CD4-positive, alpha-beta T cell (primary cell): ENCODE results near the gene CDK15. TPM values are rescaled to one million over a fixed set of nuclear protein-coding genes. Genes with fewer than 3 reads are reported as not detected.

Experiments
- ATAC-seq: fragments of 200-7000 bp; cut with Tn5 transposase; one replicate; pipeline ENCODE4 v1.10.0; 2022; ENCODE audit warnings: mild to moderate bottlenecking; ENCODE audit not compliant: poor library complexity
- CTCF ChIA-PET: fragments of 350-600 bp; sonication (Branson Sonifier 250); formaldehyde crosslinking; loops from one replicate; lab custom pipeline; 2021; ENCODE audit warnings: antibody characterized with exemption, inconsistent platforms; lab: Charles Lee
- POLR2A ChIA-PET: fragments of 350-600 bp; sonication (Branson Sonifier 250); formaldehyde crosslinking; loops from one replicate; lab custom pipeline; 2021; ENCODE audit warnings: antibody characterized with exemption, inconsistent platforms; lab: Charles Lee
- DNase-seq, 14 experiments: peaks; one replicate each; pipeline ENCODE4 v3.0.0-alpha.2; 2013 to 2020; ENCODE audit warnings: mixed read lengths in 2 of 14
- H3K27ac ChIP-seq, 2 donors: one replicate each; pipeline versions ENCODE4 v1.5.1 to v1.7.0; 2013; ENCODE audit warnings: low read length in 2 of 2, low read depth in 1 of 2, mild to moderate bottlenecking in 1 of 2
- H3K27me3 ChIP-seq, 2 experiments: 1 replicate in 1 of 2; 2 replicates in 1 of 2; pipeline versions ENCODE4 v1.6.1 to v1.7.0; 2013; ENCODE audit warnings: low read length in 2 of 2, control low read depth in 1 of 2, mild to moderate bottlenecking in 1 of 2, moderate library complexity in 1 of 2; ENCODE audit not compliant: insufficient read depth in 2 of 2, control insufficient read depth in 1 of 2
- H3K36me3 ChIP-seq: one replicate; pipeline ENCODE4 v1.6.1; 2013; ENCODE audit warnings: low read length, control low read depth; ENCODE audit not compliant: insufficient read depth
- H3K4me1 ChIP-seq: one replicate; pipeline ENCODE4 v1.6.1; 2013; ENCODE audit warnings: low read length, control low read depth; ENCODE audit not compliant: insufficient read depth
- H3K4me3 ChIP-seq: one replicate; pipeline ENCODE4 v1.5.1; 2013; ENCODE audit warnings: mild to moderate bottlenecking, low read length, moderate library complexity
- H3K9me3 ChIP-seq, 2 experiments: 1 replicate in 1 of 2; 2 replicates in 1 of 2; pipeline versions ENCODE4 v1.6.1 to v1.7.0; 2013; ENCODE audit warnings: low read length in 2 of 2, mild to moderate bottlenecking in 2 of 2, control low read depth in 1 of 2, moderate library complexity in 1 of 2; ENCODE audit not compliant: control insufficient read depth in 1 of 2, insufficient read depth in 1 of 2
- H3K27ac Mint-ChIP-seq: one replicate; pipeline ENCODE4 v1.8.0; 2020; ENCODE audit warnings: mixed read lengths
- H3K27me3 Mint-ChIP-seq: one replicate; pipeline ENCODE4 v1.8.0; 2021; ENCODE audit warnings: mixed read lengths
- H3K36me3 Mint-ChIP-seq: one replicate; pipeline ENCODE4 v1.8.0; 2021; ENCODE audit warnings: low read depth, mixed read lengths
- H3K4me1 Mint-ChIP-seq: one replicate; pipeline ENCODE4 v1.8.0; 2021; ENCODE audit warnings: low read depth, mixed read lengths
- H3K4me3 Mint-ChIP-seq: one replicate; pipeline ENCODE4 v1.8.0; 2020; ENCODE audit warnings: mild to moderate bottlenecking, mixed read lengths
- H3K9me3 Mint-ChIP-seq: one replicate; pipeline ENCODE4 v1.8.0; 2020; ENCODE audit warnings: mixed read lengths
- intact Hi-C, 2 experiments: fragments of 100-400 bp; cut with DNase I in 1 of 2; cut with micrococcal nuclease in 1 of 2; formaldehyde crosslinking; loops; one replicate each; pipeline versions ENCODE4 v1.15.1 to v1.9.0; 2023 to 2025; cut with DNase I, micrococcal nuclease
- total RNA-seq, 174 experiments: library from RNA in 2 of 174; stranded (reverse) in 2 of 174; gene quantifications; one replicate each; pipeline ENCODE4 v1.2.3 and lab custom pipeline; 2021 to 2026
- TF ChIP-seq, protein P1 (sequence below): fragments of 200-600 bp; IDR thresholded peaks from one replicate; pipeline ENCODE4 v1.8.0; 2022; ENCODE audit warnings: antibody characterized with exemption, mild to moderate bottlenecking

The CDK15 gene
- total RNA-seq, 2 experiments from 2014 or later = not detected

DNA sequence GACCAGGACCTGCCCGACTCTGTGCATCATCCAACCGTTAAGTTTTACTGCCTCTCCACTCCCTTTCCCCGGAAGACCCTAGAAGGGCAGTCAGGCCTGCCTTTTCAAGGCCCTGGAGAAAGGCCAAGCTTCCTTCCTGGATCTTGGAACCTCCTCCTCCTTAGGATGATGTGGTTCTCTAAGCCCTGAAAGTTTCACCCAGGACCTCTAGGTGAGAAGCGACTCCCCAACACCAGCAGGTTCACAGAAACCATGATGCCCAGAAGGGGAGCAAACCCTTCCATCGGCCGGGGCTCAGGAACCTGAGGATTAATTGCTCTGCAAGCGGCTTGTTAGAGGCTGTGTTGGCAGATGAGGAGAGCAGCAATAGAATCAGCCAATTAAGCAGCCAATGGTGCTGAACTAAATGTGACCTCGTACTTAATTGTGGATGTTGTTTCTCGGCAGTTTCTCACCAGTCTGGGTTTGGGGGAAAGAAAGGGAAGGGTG, 133.2 kb downstream of the CDK15 start:
- no peaks in the 10 kb centered on the region for H3K9me3 Mint-ChIP-seq
- CTCF ChIA-PET = no interaction called here
- H3K4me3 Mint-ChIP-seq = no peak overlapping the region
- DNase-seq (no peak), ATAC-seq (no peak)
- H3K36me3 ChIP-seq = no peaks in the 10 kb centered on the region
- H3K4me3 ChIP-seq = no peak overlapping the region
- no peaks in the 10 kb centered on the region for H3K4me1 Mint-ChIP-seq
- POLR2A ChIA-PET = no interaction called here
- peaks cover 0 to 14% of the 10 kb centered on the region in 2 experiments for H3K27me3 ChIP-seq
- H3K36me3 Mint-ChIP-seq = no peaks in the 10 kb centered on the region
- no peaks in the 10 kb centered on the region for H3K4me1 ChIP-seq
- H3K27ac Mint-ChIP-seq = no peak overlapping the region
- intact Hi-C loops = no loop called here
- H3K9me3 ChIP-seq = peaks cover 0 to 4% of the 10 kb centered on the region in 2 experiments
- no peak overlapping the region for H3K27ac ChIP-seq
- peaks cover 17% of the 10 kb centered on the region for H3K27me3 Mint-ChIP-seq
- TF ChIP-seq, protein P1, sequence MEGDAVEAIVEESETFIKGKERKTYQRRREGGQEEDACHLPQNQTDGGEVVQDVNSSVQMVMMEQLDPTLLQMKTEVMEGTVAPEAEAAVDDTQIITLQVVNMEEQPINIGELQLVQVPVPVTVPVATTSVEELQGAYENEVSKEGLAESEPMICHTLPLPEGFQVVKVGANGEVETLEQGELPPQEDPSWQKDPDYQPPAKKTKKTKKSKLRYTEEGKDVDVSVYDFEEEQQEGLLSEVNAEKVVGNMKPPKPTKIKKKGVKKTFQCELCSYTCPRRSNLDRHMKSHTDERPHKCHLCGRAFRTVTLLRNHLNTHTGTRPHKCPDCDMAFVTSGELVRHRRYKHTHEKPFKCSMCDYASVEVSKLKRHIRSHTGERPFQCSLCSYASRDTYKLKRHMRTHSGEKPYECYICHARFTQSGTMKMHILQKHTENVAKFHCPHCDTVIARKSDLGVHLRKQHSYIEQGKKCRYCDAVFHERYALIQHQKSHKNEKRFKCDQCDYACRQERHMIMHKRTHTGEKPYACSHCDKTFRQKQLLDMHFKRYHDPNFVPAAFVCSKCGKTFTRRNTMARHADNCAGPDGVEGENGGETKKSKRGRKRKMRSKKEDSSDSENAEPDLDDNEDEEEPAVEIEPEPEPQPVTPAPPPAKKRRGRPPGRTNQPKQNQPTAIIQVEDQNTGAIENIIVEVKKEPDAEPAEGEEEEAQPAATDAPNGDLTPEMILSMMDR = no peak

DNA sequence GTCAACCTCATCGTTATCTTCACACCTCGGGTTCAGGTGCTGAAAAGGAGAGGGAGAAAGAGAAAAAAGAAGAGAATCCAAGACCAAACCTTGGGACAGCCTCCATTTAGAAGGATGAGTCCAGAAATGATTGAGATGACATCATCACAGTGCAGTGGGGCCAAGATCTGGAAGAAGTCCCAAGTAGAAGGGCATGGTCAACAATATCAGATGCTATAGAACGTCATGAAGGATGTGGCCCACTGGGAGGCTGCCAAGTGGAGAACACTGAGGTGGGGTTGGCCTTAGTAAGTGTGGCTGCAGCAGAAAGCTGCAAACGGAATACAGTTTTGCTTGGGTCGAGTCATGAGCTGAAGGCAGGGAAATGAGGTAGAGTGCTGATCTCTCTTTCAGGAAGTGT, 136.2 kb downstream of the CDK15 start:
- no peak overlapping the region for H3K4me3 Mint-ChIP-seq
- no peaks in the 10 kb centered on the region for H3K9me3 Mint-ChIP-seq
- DNase-seq (no peak), ATAC-seq (no peak)
- no peak overlapping the region for H3K27ac Mint-ChIP-seq
- intact Hi-C loops = no loop called here
- H3K27ac ChIP-seq = no peak overlapping the region
- H3K4me1 ChIP-seq = no peaks in the 10 kb centered on the region
- POLR2A ChIA-PET = no interaction called here
- H3K27me3 Mint-ChIP-seq = peaks cover 9% of the 10 kb centered on the region
- H3K27me3 ChIP-seq = peaks cover 0 to 3% of the 10 kb centered on the region in 2 experiments
- H3K4me1 Mint-ChIP-seq = no peaks in the 10 kb centered on the region
- CTCF ChIA-PET = no interaction called here
- TF ChIP-seq, protein P1 = no peak
- no peaks in the 10 kb centered on the region for H3K36me3 ChIP-seq
- no peaks in the 10 kb centered on the region for H3K36me3 Mint-ChIP-seq
- no peaks in the 10 kb centered on the region for H3K9me3 ChIP-seq
- H3K4me3 ChIP-seq = no peak overlapping the region

Other genes with a start within 250 kb of the CDK15 start
- gene TMEM237, start 163.0 kb upstream of the CDK15 start, total RNA-seq = 1 to 10 TPM; 4.0 to 4.6 TPM
- gene MPP4, start 107.9 kb upstream of the CDK15 start, total RNA-seq = not detected
- gene ALS2, start 25.6 kb upstream of the CDK15 start, total RNA-seq = 1 to 10 TPM; 7.0 to 7.2 TPM
- gene FZD7, start 227.3 kb downstream of the CDK15 start, total RNA-seq = under 1 TPM; 0.17 to 0.25 TPM